Esophagus (tissue), 2 donors: Measurements from ENCODE around the gene CYP3A7. TPM values are rescaled to one million over a fixed set of nuclear protein-coding genes. Genes with fewer than 3 reads are reported as not detected.

Experiments
- polyA plus RNA-seq, 2 donors: library from polyadenylated mRNA; stranded (reverse); fragments of 200-250 nt; gene quantifications; one replicate each; pipeline ENCODE4 v1.2.3, GENCODE V29; 2013
- donor health status: healthy with polysubstance abuse.
- donor health status: Bipolar disorder and iron deficiency.

The CYP3A7 gene
- polyA plus RNA-seq, 2 donors: 0.02 TPM; not detected in 1

Other genes with a start within 250 kb of the CYP3A7 start
- gene ZNF394, start 234.9 kb downstream of the CYP3A7 start, polyA plus RNA-seq: 10 to 100 TPM; 15.2 to 19.8 TPM
- 1 to 10 TPM; 2.2 to 2.5 TPM for gene ZKSCAN5, start 230.5 kb downstream of the CYP3A7 start, polyA plus RNA-seq
- gene FAM200A, start 183.1 kb downstream of the CYP3A7 start, polyA plus RNA-seq: 1 to 10 TPM; 2.8 to 3.8 TPM
- gene ZNF655, start 176.6 kb downstream of the CYP3A7 start, polyA plus RNA-seq: 10 to 100 TPM; 56.9 to 80.5 TPM
- under 1 TPM; 0.66 to 0.96 TPM for gene TMEM225B, start 136.9 kb downstream of the CYP3A7 start, polyA plus RNA-seq
- gene ZSCAN25, start 118.2 kb downstream of the CYP3A7 start, polyA plus RNA-seq: 1 to 10 TPM; 4.4 to 4.5 TPM
- 10 to 100 TPM; 16.1 to 51.2 TPM for gene CYP3A5, start 55.2 kb downstream of the CYP3A7 start, polyA plus RNA-seq
- gene CYP3A4, start 49.0 kb upstream of the CYP3A7 start, polyA plus RNA-seq: under 1 TPM; 0.16 to 0.20 TPM
- not detected for gene CYP3A43, start 92.8 kb upstream of the CYP3A7 start, polyA plus RNA-seq
- gene OR2AE1, start 141.8 kb upstream of the CYP3A7 start, polyA plus RNA-seq: not detected
- 10 to 100 TPM in 1 of 2 donors, 1 to 10 TPM in 1; 9.4 to 11.8 TPM for gene TRIM4, start 184.3 kb upstream of the CYP3A7 start, polyA plus RNA-seq
- gene GJC3, start 194.4 kb upstream of the CYP3A7 start, polyA plus RNA-seq: not detected
- gene AZGP1, start 240.8 kb upstream of the CYP3A7 start, polyA plus RNA-seq: 1 to 10 TPM; 1.6 to 2.0 TPM